Skeletal muscle tissue (tissue), 4 donors: ENCODE results near the gene CTTNBP2NL. TPM values are rescaled to one million over a fixed set of nuclear protein-coding genes. Genes with fewer than 3 reads are reported as not detected.

Experiments used
- H3K27ac ChIP-seq: one replicate; pipeline ENCODE4 v1.7.0; 2013; ENCODE audit warnings: mild to moderate bottlenecking, low read depth, low read length, inconsistent platforms
- H3K27me3 ChIP-seq, 3 donors: one replicate each; pipeline ENCODE4 v1.7.0; 2013; ENCODE audit warnings: low read length in 3 of 3; ENCODE audit not compliant: control insufficient read depth in 3 of 3, insufficient read depth in 3 of 3
- H3K36me3 ChIP-seq, 3 donors: one replicate each; pipeline ENCODE4 v1.7.0; 2013; ENCODE audit warnings: low read length in 3 of 3; ENCODE audit not compliant: control insufficient read depth in 3 of 3, insufficient read depth in 3 of 3
- H3K4me1 ChIP-seq, 3 donors: one replicate each; pipeline ENCODE4 v1.7.0; 2013; ENCODE audit warnings: low read length in 3 of 3, mild to moderate bottlenecking in 3 of 3; ENCODE audit not compliant: control insufficient read depth in 3 of 3, insufficient read depth in 3 of 3
- H3K4me3 ChIP-seq, 3 donors: one replicate each; pipeline ENCODE4 v1.7.0; 2013; ENCODE audit warnings: low read length in 3 of 3
- H3K9ac ChIP-seq, 3 donors: one replicate each; pipeline ENCODE4 v1.7.0; 2013; ENCODE audit warnings: low read length in 3 of 3, mild to moderate bottlenecking in 3 of 3, moderate library complexity in 2 of 3, low read depth in 1 of 3
- H3K9me3 ChIP-seq, 3 donors: one replicate each; pipeline ENCODE4 v1.7.0; 2013; ENCODE audit warnings: low read length in 3 of 3; ENCODE audit not compliant: control insufficient read depth in 3 of 3
- total RNA-seq: library from RNA; depleted of rRNA; stranded (reverse); fragments of >200 nt; gene quantifications from one replicate; pipeline ENCODE4 v1.2.3, GENCODE V29; 2014
- donor health status: Osteomylitis.

The CTTNBP2NL gene, protein sequence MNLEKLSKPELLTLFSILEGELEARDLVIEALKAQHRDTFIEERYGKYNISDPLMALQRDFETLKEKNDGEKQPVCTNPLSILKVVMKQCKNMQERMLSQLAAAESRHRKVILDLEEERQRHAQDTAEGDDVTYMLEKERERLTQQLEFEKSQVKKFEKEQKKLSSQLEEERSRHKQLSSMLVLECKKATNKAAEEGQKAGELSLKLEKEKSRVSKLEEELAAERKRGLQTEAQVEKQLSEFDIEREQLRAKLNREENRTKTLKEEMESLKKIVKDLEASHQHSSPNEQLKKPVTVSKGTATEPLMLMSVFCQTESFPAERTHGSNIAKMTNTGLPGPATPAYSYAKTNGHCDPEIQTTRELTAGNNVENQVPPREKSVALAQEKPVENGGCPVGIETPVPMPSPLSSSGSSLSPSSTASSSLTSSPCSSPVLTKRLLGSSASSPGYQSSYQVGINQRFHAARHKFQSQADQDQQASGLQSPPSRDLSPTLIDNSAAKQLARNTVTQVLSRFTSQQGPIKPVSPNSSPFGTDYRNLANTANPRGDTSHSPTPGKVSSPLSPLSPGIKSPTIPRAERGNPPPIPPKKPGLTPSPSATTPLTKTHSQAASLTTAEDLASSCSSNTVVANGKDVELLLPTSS
- 8.4 TPM for total RNA-seq

DNA sequence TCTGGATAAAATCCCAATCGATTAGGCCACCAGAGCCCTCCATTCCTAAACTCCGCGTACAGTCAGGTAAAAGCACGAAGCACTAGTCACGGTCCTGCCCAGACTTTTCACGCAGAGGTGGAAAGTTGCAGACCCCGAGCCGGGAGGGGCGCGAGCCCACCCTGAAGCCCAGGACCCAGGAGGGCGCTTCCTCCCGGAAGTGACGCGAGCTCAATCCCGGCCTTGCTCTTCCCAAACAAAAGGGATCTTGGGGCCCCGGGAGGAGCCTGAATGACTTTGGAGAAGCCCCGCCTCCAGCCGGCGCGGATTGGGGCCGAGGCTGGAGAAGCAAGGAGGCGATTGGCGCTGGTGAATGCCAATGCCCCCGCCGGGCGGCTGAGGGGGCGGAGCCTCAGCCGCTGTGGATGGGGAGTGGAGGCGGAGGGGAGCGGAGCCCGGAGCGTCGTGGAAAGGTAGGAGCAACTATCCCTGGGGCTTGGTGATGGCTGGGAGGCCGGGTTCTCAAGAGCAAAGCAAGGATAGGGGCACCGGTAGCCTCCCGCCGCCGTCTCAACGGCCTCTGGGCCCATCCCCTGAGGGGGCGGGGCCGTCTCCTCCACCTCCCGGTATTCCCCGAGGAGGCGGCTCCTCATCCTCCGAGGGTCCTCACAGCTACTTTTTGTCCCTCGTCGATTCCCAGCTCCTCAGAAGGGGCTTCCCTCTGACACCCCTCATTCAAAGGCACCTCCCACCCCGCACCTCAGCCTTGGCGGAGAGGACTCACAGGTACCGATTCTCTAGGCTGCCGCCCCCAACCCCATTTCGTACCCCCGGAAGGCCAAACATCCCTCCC, at the start of gene CTTNBP2NL:
CTTNBP2NL (plus strand) TSS at position 394 of the 832 bp plus-strand sequence. CDS start 19,952 bp downstream, outside the sequence.
- Histone ChIP-seq H3K36me3 (no peaks in the 10 kb centered on the region), H3K9me3 (no peaks in the 10 kb centered on the region), H3K27ac (peak within 1 kb of the TSS; percentile 82), H3K27me3 (peaks cover 0 to 4% (median 0%) of the 10 kb centered on the region in 3 donors), H3K9ac (peak within 1 kb of the TSS; percentile 73 to 85 (median 83)), H3K4me3 (peak within 1 kb of the TSS; percentile 79 to 93 (median 89)), H3K4me1 (peaks cover 19 to 35% (median 27%) of the 10 kb centered on the region in 3 donors)

DNA sequence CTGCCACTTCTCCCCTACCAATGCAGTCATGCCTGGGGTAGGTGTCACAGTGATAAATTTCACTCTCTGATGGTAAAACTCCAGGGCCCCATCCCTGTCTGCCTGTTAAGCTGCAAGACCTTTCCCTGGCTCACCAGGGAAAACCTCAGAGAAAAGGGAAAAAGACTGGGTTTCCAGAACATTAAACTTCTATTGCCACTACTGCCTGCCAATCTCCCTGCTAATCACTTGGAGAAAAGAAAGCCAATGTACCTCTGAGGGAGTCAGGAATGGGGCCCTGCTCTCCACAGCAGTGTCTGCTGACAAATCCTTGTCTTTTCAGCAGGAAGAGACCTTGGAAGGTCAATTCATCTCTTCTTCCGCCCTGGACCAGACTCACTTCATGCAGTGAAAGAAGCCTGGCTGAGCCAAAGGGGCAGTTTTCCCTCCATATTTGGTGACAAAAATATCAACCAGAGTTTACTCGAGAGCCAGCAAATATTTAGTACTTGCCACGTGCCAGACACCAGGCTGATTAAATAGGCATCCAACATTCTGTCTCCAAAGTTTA, 49.1 kb upstream of the CTTNBP2NL start:
- H3K9ac ChIP-seq = no peak overlapping the region
- no peaks in the 10 kb centered on the region for H3K36me3 ChIP-seq
- no peak overlapping the region for H3K27ac ChIP-seq
- no peak overlapping the region for H3K4me3 ChIP-seq
- H3K27me3 ChIP-seq = no peaks in the 10 kb centered on the region
- no peaks in the 10 kb centered on the region for H3K4me1 ChIP-seq
- H3K9me3 ChIP-seq = peaks cover 0 to 4% (median 0%) of the 10 kb centered on the region in 3 donors

DNA sequence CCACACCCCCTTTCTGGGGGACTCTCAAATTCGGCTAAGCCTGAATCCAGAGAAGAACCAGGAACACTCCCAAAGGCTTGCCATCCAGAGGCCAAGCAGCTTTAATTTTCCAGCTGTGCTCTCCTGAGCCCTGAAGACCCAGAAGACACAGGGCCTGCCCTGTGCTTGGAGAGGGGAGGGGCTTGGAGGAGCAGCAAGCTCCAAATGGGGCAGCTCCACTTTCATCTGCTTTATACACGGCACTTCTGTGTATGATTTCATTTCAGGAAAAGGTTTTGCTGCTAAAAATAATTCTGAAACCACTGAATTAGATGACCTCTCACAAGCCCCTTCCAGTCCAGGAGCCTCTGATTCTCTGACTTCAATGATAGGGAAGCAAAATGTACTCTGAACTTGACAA, 39.2 kb upstream of the CTTNBP2NL start:
- Histone ChIP-seq H3K36me3 (no peaks in the 10 kb centered on the region), H3K9ac (no peak overlapping the region), H3K9me3 (no peaks in the 10 kb centered on the region), H3K4me1 (peaks cover 16 to 18% (median 16%) of the 10 kb centered on the region in 3 donors), H3K4me3 (no peak overlapping the region), H3K27ac (no peak overlapping the region), H3K27me3 (peaks cover 0 to 8% (median 0%) of the 10 kb centered on the region in 3 donors)

DNA sequence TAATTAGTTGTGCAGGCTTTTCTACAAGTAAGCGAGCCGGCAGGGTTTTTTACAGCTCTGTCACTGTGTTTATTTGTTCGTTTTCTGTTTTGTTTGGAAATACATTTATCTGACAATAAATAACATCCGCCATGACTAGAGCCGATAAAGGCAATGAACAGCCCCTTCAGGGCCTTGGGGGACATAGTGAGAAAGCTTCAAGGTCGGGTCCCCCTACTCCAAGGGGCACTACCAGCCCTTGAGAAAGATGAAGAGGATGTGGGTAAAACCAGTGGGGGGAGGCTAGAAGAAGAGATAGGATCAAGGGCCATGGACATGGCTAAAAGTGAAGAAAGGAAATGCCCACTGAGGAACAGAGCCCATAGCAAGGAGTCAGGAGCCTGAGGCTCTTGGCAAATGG, 38.5 kb upstream of the CTTNBP2NL start:
- no peak overlapping the region for H3K4me3 ChIP-seq
- no peak overlapping the region for H3K9ac ChIP-seq
- peaks cover 16 to 18% (median 16%) of the 10 kb centered on the region in 3 donors for H3K4me1 ChIP-seq

DNA sequence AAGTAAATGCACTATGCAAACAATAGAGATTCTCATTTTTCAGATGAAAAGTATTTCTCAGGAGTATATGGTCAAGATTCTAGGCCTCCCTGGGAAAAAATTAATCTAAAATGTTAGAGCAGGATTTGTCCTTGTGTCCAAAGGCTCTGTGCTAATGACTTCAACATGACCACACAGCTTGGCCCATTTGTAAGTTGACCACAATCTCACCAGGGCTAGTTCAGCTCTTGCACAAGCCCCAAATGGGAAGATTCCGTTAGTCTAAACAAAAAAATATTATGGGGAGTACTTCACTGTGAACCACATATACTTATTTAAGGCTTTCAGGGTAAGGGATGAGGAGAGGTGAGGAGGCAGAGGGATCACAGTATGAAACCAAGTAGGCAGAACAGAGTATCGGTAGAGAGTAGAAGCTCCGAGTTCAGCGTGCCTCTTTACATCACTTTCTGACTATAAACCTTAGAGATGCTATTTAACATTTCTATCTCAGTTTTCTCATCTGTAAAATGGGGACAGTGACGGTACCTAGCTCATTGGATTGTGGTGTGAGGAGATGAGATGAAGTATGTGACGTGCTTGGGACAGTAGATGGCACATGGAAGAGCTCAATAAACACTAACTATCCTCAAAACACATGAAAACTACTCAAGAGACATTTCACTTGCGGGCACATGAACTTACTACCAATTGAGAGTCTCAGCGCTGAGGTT, 37.8 kb upstream of the CTTNBP2NL start:
- peak overlapping the region; percentile 34 for H3K27ac ChIP-seq
- no peak overlapping the region for H3K4me3 ChIP-seq
- H3K27me3 ChIP-seq = peaks cover 0 to 8% (median 0%) of the 10 kb centered on the region in 3 donors
- H3K36me3 ChIP-seq = no peaks in the 10 kb centered on the region
- no peaks in the 10 kb centered on the region for H3K9me3 ChIP-seq
- peaks cover 16 to 18% (median 16%) of the 10 kb centered on the region in 3 donors for H3K4me1 ChIP-seq
- no peak overlapping the region for H3K9ac ChIP-seq

More for the DNA sequence above, 38.5 kb upstream of the CTTNBP2NL start:
- Histone ChIP-seq H3K27me3 (peaks cover 0 to 8% (median 0%) of the 10 kb centered on the region in 3 donors), H3K36me3 (no peaks in the 10 kb centered on the region), H3K27ac (no peak overlapping the region), H3K9me3 (no peaks in the 10 kb centered on the region)

DNA sequence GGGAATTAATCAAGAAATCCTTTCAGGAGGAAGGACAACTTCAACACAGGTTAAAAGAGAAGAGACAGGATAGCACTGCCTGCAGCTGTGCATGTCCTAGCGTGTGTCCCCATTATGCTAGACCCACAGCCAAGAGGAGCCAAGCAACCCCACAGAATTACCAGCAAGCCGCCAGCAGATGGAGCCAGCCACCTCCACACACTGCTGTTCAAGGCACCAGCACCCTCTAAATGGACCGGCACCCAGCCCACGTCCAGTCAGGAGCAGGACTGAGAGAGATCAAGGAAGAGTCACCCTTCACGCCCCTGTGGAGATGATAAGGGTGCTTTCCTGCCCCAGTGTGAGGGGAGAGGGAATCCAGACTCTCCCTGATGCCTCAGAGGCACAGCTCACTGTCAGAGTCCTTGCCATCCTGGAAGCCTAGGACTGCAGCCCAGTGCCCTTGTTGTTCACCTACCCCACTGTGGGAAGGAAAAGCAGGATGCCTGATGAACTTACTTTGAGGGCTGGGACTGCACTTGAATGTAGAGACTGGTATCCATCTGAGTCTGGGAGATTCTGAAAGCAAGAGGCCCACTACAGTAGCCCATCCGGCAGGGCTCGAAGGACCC, 37.1 kb upstream of the CTTNBP2NL start:
- peaks cover 16 to 18% (median 16%) of the 10 kb centered on the region in 3 donors for H3K4me1 ChIP-seq
- peaks cover 0 to 8% (median 0%) of the 10 kb centered on the region in 3 donors for H3K27me3 ChIP-seq
- H3K36me3 ChIP-seq = no peaks in the 10 kb centered on the region
- H3K9ac ChIP-seq = no peak overlapping the region
- no peaks in the 10 kb centered on the region for H3K9me3 ChIP-seq
- peak overlapping the region; percentile 73 for H3K27ac ChIP-seq
- no peak overlapping the region for H3K4me3 ChIP-seq

DNA sequence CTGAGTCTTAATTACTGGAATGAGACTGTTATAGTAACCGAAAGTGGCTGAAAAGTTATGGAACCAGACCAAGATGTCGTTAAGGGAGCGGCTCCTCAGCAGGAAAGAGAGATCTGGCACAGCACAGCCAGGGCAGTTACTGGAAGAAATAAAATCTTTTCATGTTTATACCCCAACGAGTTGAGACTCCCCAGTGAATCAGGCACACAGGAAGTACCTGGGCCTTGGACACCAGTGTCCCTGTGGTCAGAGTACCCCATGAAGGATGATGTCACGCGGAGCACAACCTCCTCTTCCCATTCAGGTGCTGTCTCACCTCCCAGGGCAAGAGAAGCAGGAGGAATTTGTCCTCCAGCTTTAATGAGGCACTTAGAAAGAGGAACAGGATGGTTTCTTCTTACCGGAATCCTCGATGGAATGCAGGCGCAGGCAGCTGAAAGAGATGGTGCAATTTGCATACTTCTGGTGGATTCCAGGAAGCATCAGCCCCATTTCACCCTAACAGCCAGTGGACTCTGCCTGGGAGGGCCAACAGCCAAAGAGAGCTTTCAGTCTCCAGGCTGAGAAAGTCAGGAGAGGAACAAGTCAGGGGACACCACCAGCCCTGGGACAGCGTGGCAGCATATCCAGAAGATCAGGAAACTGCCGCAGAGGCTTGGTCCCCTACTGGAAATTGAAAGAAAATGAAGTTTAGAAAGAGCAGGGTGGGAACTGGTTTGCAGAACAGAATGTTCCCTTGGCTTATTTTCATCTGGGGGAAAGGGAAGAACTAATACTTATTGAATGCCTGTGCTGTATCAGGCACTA, 35.9 kb upstream of the CTTNBP2NL start:
- peak overlapping the region; percentile 13 to 59 (median 45) for H3K4me3 ChIP-seq
- H3K9me3 ChIP-seq = no peaks in the 10 kb centered on the region
- peaks cover 16 to 18% (median 16%) of the 10 kb centered on the region in 3 donors for H3K4me1 ChIP-seq
- H3K27me3 ChIP-seq = peaks cover 0 to 8% (median 0%) of the 10 kb centered on the region in 3 donors
- peak overlapping the region; percentile 73 for H3K27ac ChIP-seq
- peak overlapping the region in 2 of 3 donors; percentile 1 to 59 for H3K9ac ChIP-seq
- H3K36me3 ChIP-seq = no peaks in the 10 kb centered on the region

DNA sequence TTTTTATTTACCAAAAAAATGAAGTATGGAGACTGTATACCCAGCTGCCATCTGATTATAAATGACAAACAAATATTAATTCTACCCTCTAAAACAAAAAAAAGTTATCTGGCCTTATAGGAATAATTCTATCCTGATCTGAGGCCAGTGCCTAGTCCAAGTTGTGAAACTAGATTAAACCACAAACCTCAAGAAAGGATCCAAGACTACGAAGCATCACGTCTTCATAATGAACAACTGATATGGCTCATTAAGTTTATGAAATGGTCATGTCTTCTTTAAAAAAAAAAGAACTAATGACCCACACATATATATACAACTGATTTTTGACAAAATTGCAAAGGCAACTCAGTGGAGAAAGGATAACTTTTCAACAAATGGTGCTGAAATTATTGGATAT, 32.4 kb upstream of the CTTNBP2NL start:
- Histone ChIP-seq H3K36me3 (no peaks in the 10 kb centered on the region), H3K27ac (no peak overlapping the region), H3K9me3 (no peaks in the 10 kb centered on the region), H3K27me3 (peaks cover 0 to 3% (median 0%) of the 10 kb centered on the region in 3 donors), H3K4me3 (no peak overlapping the region), H3K9ac (no peak overlapping the region), H3K4me1 (peaks cover 16% of the 10 kb centered on the region in 3 donors)
